Measurements from ENCODE around the gene CALN1. TPM values are rescaled to one million over a fixed set of nuclear protein-coding genes. Genes with fewer than 3 reads are reported as not detected.

The CALN1 gene
- polyA plus RNA-seq, 1 donor (not counting 4 experiments of a cell fraction or from before 2014, with no cell fraction given) = not detected

DNA sequence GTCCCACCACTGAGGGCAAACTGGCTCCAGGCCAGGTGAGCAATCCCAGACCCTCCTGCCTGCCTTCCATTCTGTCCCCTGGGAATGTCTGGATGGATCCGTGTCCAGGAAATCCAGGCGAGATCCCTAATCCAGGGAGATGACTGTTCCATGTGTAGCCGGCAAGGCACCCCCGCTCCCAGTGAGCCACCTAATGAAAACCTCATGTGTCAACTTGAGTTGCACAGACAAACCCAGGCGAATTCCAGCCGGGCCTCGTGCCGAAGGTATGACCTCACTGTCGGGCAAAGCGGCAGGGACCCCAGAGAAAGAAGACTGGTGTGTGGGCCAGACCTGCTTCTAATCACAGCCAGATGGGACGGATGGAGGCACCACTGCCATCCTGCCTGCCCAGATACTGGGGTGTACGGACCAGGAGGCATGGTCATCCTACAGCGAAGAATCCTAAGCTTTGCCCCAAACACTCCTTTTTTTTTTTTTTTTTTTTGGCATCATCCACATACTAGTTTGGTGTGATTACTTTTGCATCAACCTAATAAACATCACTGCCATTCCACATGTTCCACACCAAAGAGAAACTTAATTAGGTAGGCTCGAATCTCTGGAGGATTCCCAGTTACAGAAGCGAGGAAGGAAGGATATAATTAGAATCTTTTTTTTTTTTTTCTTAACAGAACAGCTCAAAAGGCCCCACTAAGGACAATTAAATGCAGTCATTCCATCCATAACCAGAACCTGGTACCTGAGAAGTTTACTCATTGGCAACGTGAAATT lies 313.1 kb downstream of the CALN1 start:
- DNase-seq (ENCODE audit: low read depth, low spot score) (no peak), FAIRE-seq (no peak)
- Histone ChIP-seq H2AFZ (ENCODE audit: control insufficient read depth, low read length) (no peak overlapping the region), H3K79me2 (ENCODE audit: control insufficient read depth, insufficient read depth, low read length) (no peaks in the 10 kb centered on the region), H3K27ac (ENCODE audit: control insufficient read depth, insufficient read depth, low read length) (no peak overlapping the region), H3K4me3 (ENCODE audit: control insufficient read depth in 2 of 3, extremely low read depth in 1 of 3, insufficient read depth in 2 of 3, low read depth in 1 of 3, low read length in 3 of 3) (no peak overlapping the region), H3K36me3 (ENCODE audit: control insufficient read depth in 2 of 2, extremely low read depth in 1 of 2, insufficient read depth in 2 of 2, low read length in 2 of 2) (no peaks in the 10 kb centered on the region), H3K9me1 (ENCODE audit: control insufficient read depth, extremely low read depth, insufficient read depth, low read length) (no peaks in the 10 kb centered on the region), H3K4me1 (ENCODE audit: control insufficient read depth, extremely low read depth, insufficient read depth, low read length) (no peaks in the 10 kb centered on the region), H3K4me2 (ENCODE audit: control insufficient read depth, extremely low read depth, insufficient read depth, low read depth, low read length) (no peak overlapping the region), H3K9ac (ENCODE audit: control insufficient read depth, extremely low read depth, insufficient read depth, low read length) (no peak overlapping the region), H3K9me3 (ENCODE audit: control insufficient read depth, low read depth, low read length) (no peaks in the 10 kb centered on the region), H3K27me3 (ENCODE audit: control insufficient read depth, extremely low read depth, insufficient read depth, low read length) (no peaks in the 10 kb centered on the region), H4K20me1 (ENCODE audit: control insufficient read depth, extremely low read depth, insufficient read depth, low read length) (no peaks in the 10 kb centered on the region)
- TF ChIP-seq EZH2 (IDR thresholded peaks at IDR 0.05; ENCODE audit: low read length) = no peak
- TF ChIP-seq, protein P1, sequence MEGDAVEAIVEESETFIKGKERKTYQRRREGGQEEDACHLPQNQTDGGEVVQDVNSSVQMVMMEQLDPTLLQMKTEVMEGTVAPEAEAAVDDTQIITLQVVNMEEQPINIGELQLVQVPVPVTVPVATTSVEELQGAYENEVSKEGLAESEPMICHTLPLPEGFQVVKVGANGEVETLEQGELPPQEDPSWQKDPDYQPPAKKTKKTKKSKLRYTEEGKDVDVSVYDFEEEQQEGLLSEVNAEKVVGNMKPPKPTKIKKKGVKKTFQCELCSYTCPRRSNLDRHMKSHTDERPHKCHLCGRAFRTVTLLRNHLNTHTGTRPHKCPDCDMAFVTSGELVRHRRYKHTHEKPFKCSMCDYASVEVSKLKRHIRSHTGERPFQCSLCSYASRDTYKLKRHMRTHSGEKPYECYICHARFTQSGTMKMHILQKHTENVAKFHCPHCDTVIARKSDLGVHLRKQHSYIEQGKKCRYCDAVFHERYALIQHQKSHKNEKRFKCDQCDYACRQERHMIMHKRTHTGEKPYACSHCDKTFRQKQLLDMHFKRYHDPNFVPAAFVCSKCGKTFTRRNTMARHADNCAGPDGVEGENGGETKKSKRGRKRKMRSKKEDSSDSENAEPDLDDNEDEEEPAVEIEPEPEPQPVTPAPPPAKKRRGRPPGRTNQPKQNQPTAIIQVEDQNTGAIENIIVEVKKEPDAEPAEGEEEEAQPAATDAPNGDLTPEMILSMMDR (optimal IDR thresholded peaks at IDR 0.05 in 1 of 3, IDR thresholded peaks at IDR 0.05 in 1 of 3, conservative IDR thresholded peaks at IDR 0.05 in 1 of 3; ENCODE audit: extremely low read depth in 1 of 3, insufficient read depth in 2 of 3, low read length in 3 of 3) = no peak
- dilution Hi-C loops (cut with MboI; ENCODE audit: extremely low pct_ligation_motif_present, low sequenced_read_pairs) = no loop called here

DNA sequence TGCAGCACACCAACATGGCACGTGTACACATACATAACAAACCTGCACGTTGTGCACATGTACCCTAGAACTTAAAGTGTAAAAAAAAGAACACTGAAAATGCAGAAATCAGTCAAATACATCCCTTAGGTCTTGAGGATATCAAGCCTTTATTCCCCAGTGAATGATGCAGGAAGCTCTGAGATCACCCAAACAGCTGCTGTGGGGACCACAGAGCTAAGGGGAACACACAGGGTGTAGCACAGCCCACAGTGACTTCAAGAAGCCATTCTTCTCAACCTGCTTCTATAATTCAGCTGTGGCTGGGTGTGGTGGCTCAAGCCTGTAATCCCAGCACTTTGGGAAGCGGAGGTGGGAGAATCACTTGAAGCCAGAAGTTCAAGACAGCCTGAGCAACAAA lies 314.9 kb downstream of the CALN1 start:
- H3K9me1 ChIP-seq (ENCODE audit: control insufficient read depth, extremely low read depth, insufficient read depth, low read length) = no peaks in the 10 kb centered on the region
- TF ChIP-seq, protein P1 (optimal IDR thresholded peaks at IDR 0.05 in 1 of 3, IDR thresholded peaks at IDR 0.05 in 1 of 3, conservative IDR thresholded peaks at IDR 0.05 in 1 of 3; ENCODE audit: extremely low read depth in 1 of 3, insufficient read depth in 2 of 3, low read length in 3 of 3) = no peak
- TF ChIP-seq EZH2 (IDR thresholded peaks at IDR 0.05; ENCODE audit: low read length) = no peak
- FAIRE-seq (no peak), DNase-seq (ENCODE audit: low read depth, low spot score) (no peak)
- no peak overlapping the region for H2AFZ ChIP-seq (ENCODE audit: control insufficient read depth, low read length)
- no peak overlapping the region for H3K27ac ChIP-seq (ENCODE audit: control insufficient read depth, insufficient read depth, low read length)
- H3K79me2 ChIP-seq (ENCODE audit: control insufficient read depth, insufficient read depth, low read length) = no peaks in the 10 kb centered on the region
- no peaks in the 10 kb centered on the region for H3K36me3 ChIP-seq (ENCODE audit: control insufficient read depth in 2 of 2, extremely low read depth in 1 of 2, insufficient read depth in 2 of 2, low read length in 2 of 2)
- H3K4me1 ChIP-seq (ENCODE audit: control insufficient read depth, extremely low read depth, insufficient read depth, low read length) = no peaks in the 10 kb centered on the region
- dilution Hi-C loops (cut with MboI; ENCODE audit: extremely low pct_ligation_motif_present, low sequenced_read_pairs) = no loop called here
- no peaks in the 10 kb centered on the region for H4K20me1 ChIP-seq (ENCODE audit: control insufficient read depth, extremely low read depth, insufficient read depth, low read length)
- H3K9ac ChIP-seq (ENCODE audit: control insufficient read depth, extremely low read depth, insufficient read depth, low read length) = no peak overlapping the region
- no peaks in the 10 kb centered on the region for H3K27me3 ChIP-seq (ENCODE audit: control insufficient read depth, extremely low read depth, insufficient read depth, low read length)
- no peak overlapping the region for H3K4me2 ChIP-seq (ENCODE audit: control insufficient read depth, extremely low read depth, insufficient read depth, low read depth, low read length)
- H3K9me3 ChIP-seq (ENCODE audit: control insufficient read depth, low read depth, low read length) = no peaks in the 10 kb centered on the region
- H3K4me3 ChIP-seq (ENCODE audit: control insufficient read depth in 2 of 3, extremely low read depth in 1 of 3, insufficient read depth in 2 of 3, low read depth in 1 of 3, low read length in 3 of 3) = no peak overlapping the region
